Fibroblast of lung (primary cell): ENCODE measurements around the gene HDAC4.

ENCODE experiments used
- EZH2 ChIP-seq: IDR thresholded peaks from 2 replicates; pipeline ENCODE4 v1.5.1; 2012; ENCODE audit warnings: low read length, control low read depth, mild to moderate bottlenecking; ENCODE audit errors: missing control alignments
- TF ChIP-seq, protein P1 (sequence below), 2 donors: IDR thresholded peaks in 1 of 2; conservative IDR thresholded peaks in 1 of 2; 1 replicate in 1 of 2; 2 replicates in 1 of 2; pipeline ENCODE4 v1.5.1; 2011 to 2012; ENCODE audit warnings: low read length in 2 of 2, control low read depth in 1 of 2, inconsistent platforms in 1 of 2, low read depth in 1 of 2, mild to moderate bottlenecking in 1 of 2

DNA sequence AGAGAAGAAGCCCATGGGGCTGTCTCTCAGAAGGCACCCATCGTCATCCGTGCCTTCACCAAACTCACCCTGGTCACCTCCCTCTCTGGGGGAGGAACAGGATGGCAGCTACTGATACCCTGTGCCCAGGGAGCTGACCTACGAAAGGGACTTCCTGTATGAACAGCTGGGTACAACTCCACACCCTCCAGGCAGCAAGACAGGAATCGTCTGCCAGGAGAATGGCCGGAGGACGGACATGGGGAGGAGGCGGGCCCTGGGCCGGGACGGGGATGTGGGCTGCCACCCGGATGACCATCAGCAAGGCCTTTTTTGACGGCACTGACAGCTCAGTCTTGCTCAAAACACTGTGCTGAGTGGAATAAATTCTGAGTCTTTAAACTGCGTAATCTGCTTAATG, 243.6 kb downstream of the HDAC4 start:
- TF ChIP-seq, protein P1, sequence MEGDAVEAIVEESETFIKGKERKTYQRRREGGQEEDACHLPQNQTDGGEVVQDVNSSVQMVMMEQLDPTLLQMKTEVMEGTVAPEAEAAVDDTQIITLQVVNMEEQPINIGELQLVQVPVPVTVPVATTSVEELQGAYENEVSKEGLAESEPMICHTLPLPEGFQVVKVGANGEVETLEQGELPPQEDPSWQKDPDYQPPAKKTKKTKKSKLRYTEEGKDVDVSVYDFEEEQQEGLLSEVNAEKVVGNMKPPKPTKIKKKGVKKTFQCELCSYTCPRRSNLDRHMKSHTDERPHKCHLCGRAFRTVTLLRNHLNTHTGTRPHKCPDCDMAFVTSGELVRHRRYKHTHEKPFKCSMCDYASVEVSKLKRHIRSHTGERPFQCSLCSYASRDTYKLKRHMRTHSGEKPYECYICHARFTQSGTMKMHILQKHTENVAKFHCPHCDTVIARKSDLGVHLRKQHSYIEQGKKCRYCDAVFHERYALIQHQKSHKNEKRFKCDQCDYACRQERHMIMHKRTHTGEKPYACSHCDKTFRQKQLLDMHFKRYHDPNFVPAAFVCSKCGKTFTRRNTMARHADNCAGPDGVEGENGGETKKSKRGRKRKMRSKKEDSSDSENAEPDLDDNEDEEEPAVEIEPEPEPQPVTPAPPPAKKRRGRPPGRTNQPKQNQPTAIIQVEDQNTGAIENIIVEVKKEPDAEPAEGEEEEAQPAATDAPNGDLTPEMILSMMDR (conservative IDR thresholded peaks at IDR 0.05 in 1 of 2, IDR thresholded peaks at IDR 0.05 in 1 of 2; ENCODE audit: low read depth in 1 of 2, low read length in 2 of 2) = no peak
- TF ChIP-seq EZH2 = no peak
